H9 (cell line): ENCODE data around the gene MFSD12. TPM values are rescaled to one million over a fixed set of nuclear protein-coding genes. Genes with fewer than 3 reads are reported as not detected.

Source experiments
- DNase-seq: peaks from one replicate; pipeline ENCODE4 v3.0.0-alpha.2; 2017
- H2AFZ ChIP-seq: one replicate; pipeline ENCODE4 v1.6.1; 2013; ENCODE audit warnings: mild to moderate bottlenecking, low read length, control low read depth, moderate library complexity
- H2AK5ac ChIP-seq: 2 replicates; pipeline ENCODE4 v1.6.1; 2013; ENCODE audit warnings: low read length, control low read depth, mixed read lengths; ENCODE audit not compliant: insufficient read length
- H2BK120ac ChIP-seq: one replicate; pipeline ENCODE4 v1.6.1; 2013; ENCODE audit warnings: low read depth, mild to moderate bottlenecking, low read length, control low read depth, inconsistent platforms; ENCODE audit not compliant: poor library complexity, severe bottlenecking
- H2BK12ac ChIP-seq: 2 replicates; pipeline ENCODE4 v1.6.1; 2013; ENCODE audit warnings: low read length, control low read depth, mixed read lengths, low read depth; ENCODE audit not compliant: insufficient read length
- H2BK15ac ChIP-seq: 2 replicates; pipeline ENCODE4 v1.6.1; 2013; ENCODE audit warnings: low read depth, low read length, control low read depth
- H2BK20ac ChIP-seq: one replicate; pipeline ENCODE4 v1.6.1; 2013; ENCODE audit warnings: low read depth, mild to moderate bottlenecking, low read length, control low read depth, inconsistent platforms; ENCODE audit not compliant: poor library complexity, severe bottlenecking
- H2BK5ac ChIP-seq: 2 replicates; pipeline ENCODE4 v1.6.1; 2013; ENCODE audit warnings: low read length, control low read depth, mixed read lengths; ENCODE audit not compliant: insufficient read length
- H3K14ac ChIP-seq: 2 replicates; pipeline ENCODE4 v1.6.1; 2013; ENCODE audit warnings: low read length, control low read depth; ENCODE audit not compliant: insufficient read depth
- H3K18ac ChIP-seq: 2 replicates; pipeline ENCODE4 v1.6.1; 2013; ENCODE audit warnings: low read depth, mild to moderate bottlenecking, mixed read lengths, low read length, control low read depth; ENCODE audit not compliant: insufficient read length
- H3K23ac ChIP-seq: 2 replicates; pipeline ENCODE4 v1.6.1; 2013; ENCODE audit warnings: low read length, control low read depth, mixed read lengths, low read depth; ENCODE audit not compliant: insufficient read length
- H3K23me2 ChIP-seq: 2 replicates; pipeline ENCODE4 v1.6.1; 2013; ENCODE audit warnings: low read depth, mild to moderate bottlenecking, mixed read lengths, low read length, control low read depth; ENCODE audit not compliant: insufficient read length, poor library complexity, severe bottlenecking
- H3K27ac ChIP-seq: 2 replicates; pipeline ENCODE4 v1.5.1; 2013; ENCODE audit warnings: low read length, control low read depth, mixed read lengths, low read depth; ENCODE audit not compliant: insufficient read length
- H3K27me3 ChIP-seq: 2 replicates; pipeline ENCODE4 v1.6.1; 2013; ENCODE audit warnings: low read length, control low read depth, inconsistent platforms; ENCODE audit not compliant: insufficient read depth
- H3K4ac ChIP-seq: 2 replicates; pipeline ENCODE4 v1.6.1; 2013; ENCODE audit warnings: low read depth, mild to moderate bottlenecking, control low read depth, inconsistent platforms, low read length, moderate library complexity
- H3K4me1 ChIP-seq: 2 replicates; pipeline ENCODE4 v1.6.1; 2013; ENCODE audit warnings: low read length, control low read depth, inconsistent platforms; ENCODE audit not compliant: insufficient read depth
- H3K4me2 ChIP-seq: 2 replicates; pipeline ENCODE4 v1.6.1; 2013; ENCODE audit warnings: low read length, control low read depth, mixed read lengths; ENCODE audit not compliant: insufficient read length, insufficient read depth
- H3K56ac ChIP-seq: 2 replicates; pipeline ENCODE4 v1.6.1; 2013; ENCODE audit warnings: low read depth, mild to moderate bottlenecking, mixed read lengths, low read length, control low read depth; ENCODE audit not compliant: insufficient read length
- H3K79me1 ChIP-seq: 2 replicates; pipeline ENCODE4 v1.6.1; 2013; ENCODE audit warnings: low read depth, mild to moderate bottlenecking, moderate library complexity, low read length, control low read depth, inconsistent platforms; ENCODE audit not compliant: insufficient read depth, poor library complexity, severe bottlenecking
- H3K79me2 ChIP-seq: 2 replicates; pipeline ENCODE4 v1.6.1; 2013; ENCODE audit warnings: low read length, control low read depth, inconsistent platforms; ENCODE audit not compliant: insufficient read depth
- H3K9ac ChIP-seq: 2 replicates; pipeline ENCODE4 v1.6.1; 2013; ENCODE audit warnings: low read length, control low read depth, mixed read lengths; ENCODE audit not compliant: insufficient read length; ENCODE audit errors: extremely low read depth
- H3K9me3 ChIP-seq: one replicate; pipeline ENCODE4 v1.6.1; 2013; ENCODE audit warnings: low read depth, low read length, inconsistent platforms; ENCODE audit not compliant: control insufficient read depth
- H3T11ph ChIP-seq: one replicate; pipeline ENCODE4 v1.6.1; 2013; ENCODE audit warnings: mild to moderate bottlenecking, low read length, control low read depth, inconsistent platforms
- H4K20me1 ChIP-seq: one replicate; pipeline ENCODE4 v1.6.1; 2013; ENCODE audit not compliant: control insufficient read depth, insufficient read length, insufficient read depth
- H4K5ac ChIP-seq: 2 replicates; pipeline ENCODE4 v1.6.1; 2013; ENCODE audit warnings: low read depth, mild to moderate bottlenecking, mixed read lengths, low read length, control low read depth; ENCODE audit not compliant: insufficient read length
- H4K8ac ChIP-seq: replicated peaks from 2 replicates; pipeline ENCODE4 v1.6.1; 2013; ENCODE audit warnings: low read length, control low read depth, mixed read lengths, low read depth; ENCODE audit not compliant: insufficient read length
- H4K91ac ChIP-seq: 2 replicates; pipeline ENCODE4 v1.6.1; 2013; ENCODE audit warnings: low read depth, mild to moderate bottlenecking, moderate library complexity, mixed read lengths, low read length, control low read depth; ENCODE audit not compliant: insufficient read length
- H3K27ac Mint-ChIP-seq, 3 experiments: 2 replicates in 2 of 3; 3 replicates in 1 of 3; pipeline ENCODE4 v1.8.0; 2020 to 2021; ENCODE audit warnings: mixed read lengths in 3 of 3, mild to moderate bottlenecking in 1 of 3, moderate library complexity in 1 of 3
- H3K27me3 Mint-ChIP-seq: 2 replicates; pipeline ENCODE4 v1.8.0; 2021; ENCODE audit warnings: low read depth, mild to moderate bottlenecking, moderate library complexity, mixed read lengths
- H3K36me3 Mint-ChIP-seq, 3 experiments: 2 replicates in 2 of 3; 3 replicates in 1 of 3; pipeline ENCODE4 v1.8.0; 2020 to 2021; ENCODE audit warnings: low read depth in 3 of 3, mixed read lengths in 3 of 3; ENCODE audit not compliant: insufficient read depth in 1 of 3
- H3K4me1 Mint-ChIP-seq, 2 experiments: 2 replicates each; pipeline ENCODE4 v1.8.0; 2020; ENCODE audit warnings: mixed read lengths in 2 of 2
- H3K4me3 Mint-ChIP-seq, 2 experiments: 2 replicates in 1 of 2; 3 replicates in 1 of 2; pipeline ENCODE4 v1.8.0; 2020 to 2021; ENCODE audit warnings: mild to moderate bottlenecking in 2 of 2, mixed read lengths in 2 of 2, moderate library complexity in 1 of 2
- H3K9me3 Mint-ChIP-seq, 2 experiments: 2 replicates in 1 of 2; 3 replicates in 1 of 2; pipeline ENCODE4 v1.8.0; 2020; ENCODE audit warnings: mild to moderate bottlenecking in 2 of 2, mixed read lengths in 2 of 2, moderate library complexity in 1 of 2
- CTCF ChIP-seq: fragments of 200-600 bp; sonication (generic); conservative IDR thresholded peaks from 3 replicates; pipeline ENCODE4 v1.8.0; 2021; ENCODE audit warnings: antibody characterized with exemption, mild to moderate bottlenecking
- WGBS: extraction: QIAGEN DNeasy Blood & Tissue Kit; methylation state at CpG from one replicate; pipeline ENCODE4 v1.1.7; 2013; ENCODE audit warnings: missing lambda C conversion rate, low lambda C conversion rate, mixed read lengths; ENCODE audit not compliant: insufficient read length; ENCODE audit errors: extremely low coverage; 5-methylcytosine and 5-hydroxymethylcytosine counted together
- total RNA-seq: library from RNA; stranded (reverse); gene quantifications from 2 replicates; pipeline ENCODE4 v1.2.1, GENCODE V29; 2021

MFSD12 gene
- total RNA-seq, 1 experiment from 2014 or later, result 58.8 TPM

- peaks cover 13% of the 10 kb centered on the region for H3K23me2 ChIP-seq
- no peak overlapping the region for H3K27ac ChIP-seq
- H3K27ac Mint-ChIP-seq, result peak overlapping the region in 2 of 3 experiments; percentile 79 to 95; a peak in 4 of 7 replicates
- peak overlapping the region; percentile 78 for H3K18ac ChIP-seq
- no peak overlapping the region for H3K23ac ChIP-seq
- no peak for TF ChIP-seq CTCF
- DNase-seq, result peak; percentile 98
- H3K27me3 ChIP-seq, result no peaks in the 10 kb centered on the region
- H4K8ac ChIP-seq, result no peak overlapping the region
- H3T11ph ChIP-seq, result no peak overlapping the region
- no peaks in the 10 kb centered on the region for H4K20me1 ChIP-seq
- H4K5ac ChIP-seq, result no peak overlapping the region
- peaks cover 7% of the 10 kb centered on the region for H3K27me3 Mint-ChIP-seq
- no peak overlapping the region for H2AFZ ChIP-seq
- no peak overlapping the region for H3K14ac ChIP-seq
- peak overlapping the region; percentile 61 for H3K4me2 ChIP-seq
- no peak overlapping the region for H3K9ac ChIP-seq
- no CpG with 5 or more reads among the region's 55 CpGs for WGBS
- no peak overlapping the region for H3K4ac ChIP-seq
- H2BK12ac ChIP-seq, result no peak overlapping the region
- peaks cover 13 to 26% of the 10 kb centered on the region in 2 experiments for H3K4me1 Mint-ChIP-seq
- no peaks in the 10 kb centered on the region for H3K79me1 ChIP-seq
- no peaks in the 10 kb centered on the region for H3K9me3 ChIP-seq
- H3K4me1 ChIP-seq, result no peaks in the 10 kb centered on the region
- H2BK15ac ChIP-seq, result no peak overlapping the region
- peak overlapping the region; percentile 73 to 87 for H3K4me3 Mint-ChIP-seq
- no peak overlapping the region for H3K56ac ChIP-seq
- no peak overlapping the region for H2AK5ac ChIP-seq
- H3K79me2 ChIP-seq, result no peaks in the 10 kb centered on the region
- H3K9me3 Mint-ChIP-seq, result no peaks in the 10 kb centered on the region; a peak in 1 of 5 replicates
- peaks cover 8 to 10% (median 9%) of the 10 kb centered on the region in 3 experiments for H3K36me3 Mint-ChIP-seq
- no peak overlapping the region for H2BK5ac ChIP-seq
- H4K91ac ChIP-seq, result no peak overlapping the region
- no peak overlapping the region for H2BK20ac ChIP-seq
- no peak overlapping the region for H2BK120ac ChIP-seq
Observed at GRCh38 chr19:3573858-3574637, 16.7 kb upstream of the MFSD12 start.
